Parathyroid adenoma (tissue), 2 donors: ENCODE measurements around the gene TIMP2.
A peak's percentile ranks its signal among the peaks of the same experiment; 100 is the strongest.

Experiments
- H2AFZ ChIP-seq: fragments of 300-600 bp; sonication (generic); one replicate; pipeline ENCODE4 v1.7.0; 2017; ENCODE audit warnings: antibody characterized with exemption, mild to moderate bottlenecking
- H3K27ac ChIP-seq: fragments of 300-600 bp; sonication (generic); one replicate; pipeline ENCODE4 v1.7.0; 2017
- H3K27me3 ChIP-seq: fragments of 300-600 bp; sonication (generic); one replicate; pipeline ENCODE4 v1.7.0; 2017; ENCODE audit warnings: low read length; ENCODE audit not compliant: control insufficient read depth, insufficient read depth
- H3K36me3 ChIP-seq: fragments of 300-600 bp; sonication (generic); one replicate; pipeline ENCODE4 v1.7.0; 2017; ENCODE audit warnings: low read length; ENCODE audit not compliant: control insufficient read depth, insufficient read depth
- H3K4me1 ChIP-seq: fragments of 300-600 bp; sonication (generic); one replicate; pipeline ENCODE4 v1.7.0; 2017; ENCODE audit warnings: control low read depth
- H3K4me2 ChIP-seq: fragments of 300-600 bp; sonication (generic); one replicate; pipeline ENCODE4 v1.7.0; 2017; ENCODE audit warnings: low read length
- H3K4me3 ChIP-seq: fragments of 300-600 bp; sonication (generic); one replicate; pipeline ENCODE4 v1.7.0; 2017; ENCODE audit warnings: low read depth, low read length
- H3K79me2 ChIP-seq: fragments of 300-600 bp; sonication (generic); one replicate; pipeline ENCODE4 v1.7.0; 2017; ENCODE audit warnings: control low read depth
- H3K9ac ChIP-seq: fragments of 300-600 bp; sonication (generic); one replicate; pipeline ENCODE4 v1.7.0; 2017; ENCODE audit warnings: mild to moderate bottlenecking
- H3K9me3 ChIP-seq: fragments of 300-600 bp; sonication (generic); one replicate; pipeline ENCODE4 v1.7.0; 2017; ENCODE audit warnings: low read length; ENCODE audit not compliant: control insufficient read depth
- CTCF ChIP-seq: fragments of 300-600 bp; sonication (generic); IDR thresholded peaks from one replicate; pipeline ENCODE4 v1.7.0; 2017; ENCODE audit warnings: antibody characterized with exemption, mild to moderate bottlenecking
- donor health status: primary hyperparathyroidism.

The TIMP2 gene

GRCh38 chr17:78962345-78962983 is 37.3 kb upstream of the TIMP2 start:
- no peaks in the 10 kb centered on the region for H3K4me1 ChIP-seq
- no peaks in the 10 kb centered on the region for H3K79me2 ChIP-seq
- no peaks in the 10 kb centered on the region for H3K27me3 ChIP-seq
- H2AFZ ChIP-seq, result no peak overlapping the region
- H3K4me3 ChIP-seq, result no peak overlapping the region
- H3K9ac ChIP-seq, result no peak overlapping the region
- no peak overlapping the region for H3K27ac ChIP-seq
- no peaks in the 10 kb centered on the region for H3K36me3 ChIP-seq
- H3K9me3 ChIP-seq, result no peaks in the 10 kb centered on the region
- no peak overlapping the region for H3K4me2 ChIP-seq
- TF ChIP-seq CTCF, result no peak

- H2AFZ ChIP-seq, result no peak overlapping the region
- H3K4me3 ChIP-seq, result no peak overlapping the region
- no peaks in the 10 kb centered on the region for H3K9me3 ChIP-seq
- no peak overlapping the region for H3K9ac ChIP-seq
- no peaks in the 10 kb centered on the region for H3K27me3 ChIP-seq
- no peaks in the 10 kb centered on the region for H3K79me2 ChIP-seq
- no peaks in the 10 kb centered on the region for H3K4me1 ChIP-seq
- H3K4me2 ChIP-seq, result no peak overlapping the region
- no peak for TF ChIP-seq CTCF
- no peak overlapping the region for H3K27ac ChIP-seq
- no peaks in the 10 kb centered on the region for H3K36me3 ChIP-seq
Observed at GRCh38 chr17:78961571-78961970, 36.4 kb upstream of the TIMP2 start.

- Histone ChIP-seq H3K9ac (no peak overlapping the region), H3K27ac (no peak overlapping the region), H3K27me3 (no peaks in the 10 kb centered on the region), H2AFZ (no peak overlapping the region), H3K4me3 (no peak overlapping the region), H3K4me1 (no peaks in the 10 kb centered on the region), H3K4me2 (no peak overlapping the region), H3K36me3 (no peaks in the 10 kb centered on the region), H3K9me3 (no peaks in the 10 kb centered on the region), H3K79me2 (no peaks in the 10 kb centered on the region)
- TF ChIP-seq CTCF, result no peak
Observed at GRCh38 chr17:78960928-78961327, 35.7 kb upstream of the TIMP2 start.

- TF ChIP-seq CTCF, result no peak
Observed at GRCh38 chr17:78959803-78960202, 34.6 kb upstream of the TIMP2 start.

GRCh38 chr17:78958641-78959127 is 33.5 kb upstream of the TIMP2 start:
- Histone ChIP-seq H3K9me3 (no peaks in the 10 kb centered on the region), H3K4me2 (no peak overlapping the region), H3K79me2 (no peaks in the 10 kb centered on the region), H3K27ac (no peak overlapping the region), H2AFZ (peak overlapping the region; percentile 25), H3K4me3 (no peak overlapping the region), H3K27me3 (no peaks in the 10 kb centered on the region), H3K9ac (no peak overlapping the region), H3K36me3 (no peaks in the 10 kb centered on the region), H3K4me1 (no peaks in the 10 kb centered on the region)
- no peak for TF ChIP-seq CTCF

More at GRCh38 chr17:78959803-78960202, 34.6 kb upstream of the TIMP2 start:
- H3K4me3 ChIP-seq, result no peak overlapping the region
- H3K9me3 ChIP-seq, result no peaks in the 10 kb centered on the region
- H3K4me2 ChIP-seq, result no peak overlapping the region
- no peak overlapping the region for H2AFZ ChIP-seq
- no peaks in the 10 kb centered on the region for H3K79me2 ChIP-seq
- no peaks in the 10 kb centered on the region for H3K27me3 ChIP-seq
- H3K4me1 ChIP-seq, result no peaks in the 10 kb centered on the region
- no peak overlapping the region for H3K9ac ChIP-seq
- no peak overlapping the region for H3K27ac ChIP-seq
- H3K36me3 ChIP-seq, result no peaks in the 10 kb centered on the region
